Measurements from ENCODE around the gene AGPAT3.

AGPAT3 gene

DNA sequence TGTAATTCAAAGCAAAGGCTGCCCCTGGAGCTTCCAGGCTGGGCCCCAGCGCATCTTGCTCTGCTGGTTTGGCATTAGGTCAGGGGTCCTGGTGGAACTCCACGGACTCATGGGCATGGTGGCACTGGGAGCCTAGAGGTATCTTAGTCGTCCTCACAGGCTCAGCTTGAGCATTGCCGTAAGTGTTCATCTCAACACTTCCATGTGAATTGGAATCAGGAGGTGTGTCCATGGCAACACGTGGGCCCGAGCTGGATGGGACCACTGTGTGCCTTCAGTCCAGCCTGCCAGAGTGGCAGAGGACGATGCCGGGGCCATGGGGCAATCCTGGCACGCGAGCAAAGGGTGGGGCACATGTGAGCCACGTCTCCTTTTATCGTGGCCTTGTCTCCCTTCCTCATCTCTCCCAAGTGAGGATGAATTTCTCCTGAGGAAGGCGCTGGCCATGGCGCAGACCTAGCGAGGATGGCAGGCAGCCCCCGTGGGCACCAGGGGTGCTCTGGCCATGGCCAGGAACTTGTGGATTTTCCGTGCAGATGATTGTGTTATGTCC is 47.0 kb downstream of the AGPAT3 start:
- TF ChIP-seq, protein P1, sequence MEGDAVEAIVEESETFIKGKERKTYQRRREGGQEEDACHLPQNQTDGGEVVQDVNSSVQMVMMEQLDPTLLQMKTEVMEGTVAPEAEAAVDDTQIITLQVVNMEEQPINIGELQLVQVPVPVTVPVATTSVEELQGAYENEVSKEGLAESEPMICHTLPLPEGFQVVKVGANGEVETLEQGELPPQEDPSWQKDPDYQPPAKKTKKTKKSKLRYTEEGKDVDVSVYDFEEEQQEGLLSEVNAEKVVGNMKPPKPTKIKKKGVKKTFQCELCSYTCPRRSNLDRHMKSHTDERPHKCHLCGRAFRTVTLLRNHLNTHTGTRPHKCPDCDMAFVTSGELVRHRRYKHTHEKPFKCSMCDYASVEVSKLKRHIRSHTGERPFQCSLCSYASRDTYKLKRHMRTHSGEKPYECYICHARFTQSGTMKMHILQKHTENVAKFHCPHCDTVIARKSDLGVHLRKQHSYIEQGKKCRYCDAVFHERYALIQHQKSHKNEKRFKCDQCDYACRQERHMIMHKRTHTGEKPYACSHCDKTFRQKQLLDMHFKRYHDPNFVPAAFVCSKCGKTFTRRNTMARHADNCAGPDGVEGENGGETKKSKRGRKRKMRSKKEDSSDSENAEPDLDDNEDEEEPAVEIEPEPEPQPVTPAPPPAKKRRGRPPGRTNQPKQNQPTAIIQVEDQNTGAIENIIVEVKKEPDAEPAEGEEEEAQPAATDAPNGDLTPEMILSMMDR (IDR thresholded peaks at IDR 0.05; ENCODE audit: extremely low read depth, missing control alignments): no peak
- DNase-seq (ENCODE audit: low spot score): no peak

DNA sequence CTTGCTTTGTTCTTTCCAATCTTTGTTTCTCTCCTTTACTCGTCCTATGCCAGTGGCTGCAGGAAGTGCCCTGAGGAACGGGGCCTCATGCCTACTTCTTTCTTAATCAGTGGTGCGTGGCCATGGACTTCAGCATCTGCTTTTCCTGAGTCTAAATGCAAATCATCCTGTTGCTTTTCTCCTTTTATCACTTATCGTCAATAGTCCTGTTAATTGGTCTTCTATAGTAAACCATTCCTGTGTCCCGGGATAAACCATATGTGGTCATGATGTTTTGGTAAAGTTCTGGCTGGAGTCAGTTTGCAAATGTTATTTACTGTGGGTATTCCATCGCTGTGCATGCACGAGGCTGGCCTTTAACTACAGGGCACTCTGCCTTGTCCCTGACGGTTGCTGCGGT is 47.5 kb downstream of the AGPAT3 start:
- no peak for DNase-seq (ENCODE audit: low spot score)
- TF ChIP-seq, protein P1 (IDR thresholded peaks at IDR 0.05; ENCODE audit: extremely low read depth, missing control alignments): no peak

DNA sequence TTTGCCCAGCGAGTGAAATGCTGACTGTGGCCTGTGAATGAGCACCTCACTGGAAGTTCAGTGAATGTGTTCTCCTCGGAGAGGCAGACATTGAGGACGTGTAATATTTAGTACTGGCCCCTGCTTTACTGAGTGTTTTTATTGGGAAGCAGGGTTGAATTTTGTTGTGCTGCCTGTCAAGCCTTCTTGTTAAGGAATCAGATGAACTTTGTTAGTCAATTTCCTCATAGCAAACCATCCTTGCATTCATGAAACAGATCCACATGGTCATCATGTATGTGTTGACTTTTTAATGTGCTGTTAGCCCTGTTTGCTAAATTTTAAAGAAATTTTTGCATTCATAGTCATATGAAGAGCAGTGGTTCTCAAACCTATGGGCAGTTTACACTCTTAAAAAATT is 47.9 kb downstream of the AGPAT3 start:
- TF ChIP-seq, protein P1 (IDR thresholded peaks at IDR 0.05; ENCODE audit: extremely low read depth, missing control alignments): no peak
- no peak for DNase-seq (ENCODE audit: low spot score)

DNA sequence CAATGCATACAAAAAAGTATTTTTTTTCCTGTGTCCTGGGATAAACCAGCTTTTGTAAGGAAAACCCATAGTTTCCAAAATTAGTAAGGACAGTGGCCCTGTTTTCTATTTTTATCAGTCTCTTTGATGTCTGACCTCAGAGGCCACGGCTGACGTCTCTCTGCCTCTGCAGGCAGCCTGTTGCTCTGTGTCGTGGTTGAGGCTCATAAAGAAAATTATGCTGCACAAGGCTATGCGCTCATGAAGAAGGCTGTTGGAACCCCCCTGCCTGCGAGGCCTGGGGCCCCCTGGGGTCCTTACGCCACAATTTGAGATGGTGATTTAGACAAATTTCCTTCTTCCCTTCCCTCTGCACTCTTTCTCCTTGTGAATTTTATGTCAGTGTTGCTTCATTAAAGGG is 48.9 kb downstream of the AGPAT3 start:
- no peak for DNase-seq (ENCODE audit: low spot score)
- TF ChIP-seq, protein P1 (IDR thresholded peaks at IDR 0.05; ENCODE audit: extremely low read depth, missing control alignments): no peak

DNA sequence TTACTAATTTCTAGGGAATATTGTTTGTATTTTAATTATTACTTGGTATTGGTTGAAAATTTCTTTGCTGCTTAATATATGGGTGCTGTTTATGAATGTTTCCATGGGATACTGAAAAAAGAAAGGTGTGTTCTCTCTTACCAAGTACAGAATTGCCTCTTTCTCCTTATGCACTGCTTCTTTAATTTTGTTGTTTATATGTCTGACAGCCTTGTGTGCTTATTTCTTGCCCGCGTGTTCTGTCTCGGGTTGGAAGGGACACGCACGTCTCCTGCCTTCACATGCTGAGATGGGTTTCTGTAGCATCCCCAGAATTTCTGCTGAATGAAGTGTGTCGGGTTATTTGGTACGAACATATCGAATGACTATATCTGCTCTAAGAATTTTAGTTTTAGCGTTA is 51.1 kb downstream of the AGPAT3 start:
- DNase-seq (ENCODE audit: low spot score): no peak
- TF ChIP-seq, protein P1 (IDR thresholded peaks at IDR 0.05; ENCODE audit: extremely low read depth, missing control alignments): no peak

DNA sequence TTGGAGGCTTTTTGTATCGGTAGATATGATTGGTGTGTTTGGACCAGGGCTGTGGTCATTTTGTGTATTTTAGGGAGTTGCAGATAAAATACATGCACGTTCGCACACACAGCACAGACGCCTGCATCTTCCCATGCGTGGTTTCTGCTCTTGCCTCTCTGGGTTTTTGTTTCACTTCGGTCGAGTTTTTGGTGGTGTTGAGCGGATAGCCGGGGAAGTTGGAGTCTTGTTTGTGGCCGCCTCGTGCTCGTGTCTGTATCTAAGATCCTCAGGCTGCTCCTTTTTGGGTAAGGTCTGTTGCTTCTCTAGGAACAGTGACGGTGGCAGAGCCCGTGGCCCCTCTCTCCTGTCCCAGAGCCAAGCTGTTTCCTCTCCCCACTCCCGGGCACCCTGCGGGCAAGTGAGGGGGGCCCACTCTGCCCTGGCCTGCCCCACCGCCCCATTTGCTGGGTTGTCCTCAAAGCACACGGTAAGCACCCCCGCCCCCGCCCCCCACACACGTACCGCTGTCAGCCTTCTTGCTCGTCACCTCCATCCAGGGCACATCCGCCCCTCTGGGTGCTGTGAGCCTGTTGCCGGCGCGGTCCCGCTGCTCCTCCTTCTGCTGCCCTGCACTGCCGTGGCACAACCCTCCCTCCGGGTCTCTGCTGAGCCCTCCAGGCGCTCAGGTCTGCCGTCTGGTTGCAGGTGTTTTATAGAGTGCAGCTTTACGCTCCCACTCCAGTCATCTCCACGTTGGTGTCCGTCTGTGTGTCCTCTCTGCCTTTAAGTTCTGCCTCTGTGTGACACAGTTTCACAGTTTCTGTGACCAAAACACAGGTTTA is 51.9 kb downstream of the AGPAT3 start:
- TF ChIP-seq, protein P1 (IDR thresholded peaks at IDR 0.05; ENCODE audit: extremely low read depth, missing control alignments): no peak
- peak; percentile 81 for DNase-seq (ENCODE audit: low spot score)

DNA sequence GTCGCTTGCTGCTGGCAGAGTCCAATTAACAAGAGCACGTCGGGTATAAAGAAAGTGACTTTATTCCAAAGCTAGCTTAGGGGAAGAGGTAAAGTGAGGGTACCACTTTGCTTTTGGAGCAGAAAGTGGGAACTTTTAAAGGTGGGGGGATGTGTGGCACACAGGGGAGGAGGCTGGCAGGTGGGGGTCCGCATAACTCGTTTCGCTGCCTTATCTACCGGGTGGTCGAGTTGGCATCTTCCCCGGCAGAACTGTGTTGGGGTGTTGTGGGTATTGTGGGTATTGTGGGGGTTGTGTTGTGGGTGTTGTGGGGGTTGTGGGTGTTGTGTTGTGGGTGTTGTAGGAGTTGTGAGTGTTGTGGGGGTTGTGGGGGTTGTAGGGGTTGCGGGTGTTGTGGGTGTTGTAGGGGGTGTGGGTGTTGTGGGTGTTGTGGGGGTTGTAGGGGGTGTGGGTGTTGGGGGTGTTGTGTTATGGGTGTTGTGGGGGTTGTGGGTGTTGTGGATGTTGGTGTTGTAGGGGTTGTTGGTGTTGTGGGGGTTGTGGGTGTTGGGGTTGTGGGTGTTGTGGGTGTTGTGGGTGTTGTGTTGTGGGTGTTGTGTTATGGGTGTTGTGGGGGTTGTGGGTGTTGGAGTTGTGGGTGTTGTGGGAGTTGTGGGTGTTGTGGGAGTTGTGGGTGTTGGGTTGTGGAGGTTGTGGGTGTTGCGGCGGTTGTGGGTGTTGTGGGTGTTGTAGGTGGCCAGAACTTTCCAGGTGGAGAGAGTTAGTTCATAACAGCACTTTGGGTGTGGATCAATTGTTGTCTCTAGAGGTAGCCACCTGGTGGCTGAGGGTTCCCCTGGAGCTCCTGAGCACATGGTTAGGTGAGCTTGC is 52.7 kb downstream of the AGPAT3 start:
- DNase-seq (ENCODE audit: low spot score): peak; percentile 60
- TF ChIP-seq, protein P1 (IDR thresholded peaks at IDR 0.05; ENCODE audit: extremely low read depth, missing control alignments): peak; percentile 30

Measured in GM20000 (cell line).